ENCODE measurements around the gene ZNF230.

Gene ZNF230

DNA sequence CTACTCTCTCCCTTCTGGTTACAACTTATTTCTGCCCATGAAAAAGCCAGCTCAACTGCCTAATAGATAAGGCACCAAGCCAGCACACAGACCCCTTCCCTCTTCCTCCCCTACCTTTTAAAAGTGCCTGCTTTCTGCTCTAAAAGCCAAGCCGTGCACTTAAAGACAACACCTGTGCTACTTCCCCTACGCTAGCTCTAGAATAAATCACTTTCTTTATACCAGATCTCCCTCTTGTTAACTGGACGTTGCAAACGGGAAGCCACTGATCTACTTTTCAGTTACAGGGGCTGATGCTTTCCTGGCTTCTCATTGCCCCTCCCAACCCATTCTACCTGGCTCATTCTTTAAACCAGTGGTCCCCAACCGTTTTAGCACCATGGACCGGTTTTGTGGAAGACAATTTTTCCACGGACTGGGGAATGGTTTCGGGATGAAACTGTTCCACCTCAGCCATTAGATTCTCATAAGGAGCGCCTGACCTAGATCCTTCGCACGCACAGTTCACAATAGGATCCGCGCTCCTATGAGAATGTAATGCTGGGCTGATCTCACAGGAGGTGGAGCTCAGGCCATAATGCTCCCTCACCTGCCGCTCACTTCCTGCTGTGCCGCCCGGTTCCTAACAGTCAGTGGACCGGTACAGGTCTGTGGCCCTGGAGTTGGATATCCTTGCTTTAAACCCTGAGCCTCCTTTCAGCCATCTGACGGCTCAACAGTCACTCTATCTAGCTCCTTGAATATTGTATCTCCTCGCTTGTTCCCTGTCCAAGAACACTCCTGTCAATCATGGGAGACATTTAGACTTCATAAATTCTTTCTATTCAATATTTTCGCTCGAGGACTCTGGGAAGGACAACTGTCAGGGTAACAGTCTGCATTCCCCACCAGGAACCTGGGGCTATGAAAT is 48.2 kb downstream of the ZNF230 start:
- DNase-seq, result peak; percentile 17 to 31

- DNase-seq, result peak; percentile 67 to 80
These were observed 49.1 kb downstream of the ZNF230 start, which contains the start of gene ZNF223 for GRCh38 chr19:44051650-44052402. Gene ZNF223 (plus strand): TSS chr19:44052036. CDS start chr19:44055177, 3,141 bp downstream.

DNA sequence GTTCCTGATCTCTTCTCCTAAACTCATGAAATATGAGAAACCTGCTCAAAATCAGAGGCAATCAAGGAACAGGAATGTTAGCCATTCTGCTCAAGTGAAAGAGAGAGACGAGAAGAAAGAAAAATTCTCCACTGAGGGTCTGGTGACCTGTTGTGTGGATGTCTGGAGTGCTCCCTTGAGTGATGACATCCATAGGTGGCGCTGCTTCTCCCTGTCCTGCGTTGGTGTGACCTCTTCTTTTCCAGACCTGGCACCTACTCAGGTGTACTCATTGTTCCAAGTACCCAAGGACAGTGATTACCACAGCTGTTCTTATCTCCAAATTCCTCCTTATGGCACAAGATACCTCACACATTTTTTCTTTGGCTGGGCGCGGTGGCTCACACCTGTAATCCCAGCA is 53.1 kb downstream of the ZNF230 start:
- no peak for DNase-seq

- DNase-seq, result no peak
These were observed 56.5 kb downstream of the ZNF230 start for GRCh38 chr19:44059229-44059628.

- no peak for DNase-seq
These were observed 58.3 kb downstream of the ZNF230 start for GRCh38 chr19:44061038-44061437.
